ENCODE results near the gene ZBTB46.

GRCh38 chr20:63700199-63701050, 130.6 kb downstream of the ZBTB46 start:
- TF ChIP-seq CTCF (IDR thresholded peaks at IDR 0.05; ENCODE audit: low read depth, low read length) (no peak), EZH2phosphoT487 (IDR thresholded peaks at IDR 0.05; ENCODE audit: low read depth) (no peak)
